GM12878 (cell line): ENCODE measurements around the gene DTD2.

Source experiments
- CHD2 ChIP-seq: IDR thresholded peaks from 2 replicates; pipeline ENCODE4 v1.6.1; 2011; ENCODE audit warnings: low read depth, low read length, improper control_type of control experiment, borderline replicate concordance
- CREB1 ChIP-seq: IDR thresholded peaks from 2 replicates; pipeline ENCODE4 v1.6.1; 2012; ENCODE audit warnings: low read depth, mild to moderate bottlenecking, inconsistent platforms
- CTCF ChIP-seq, 3 experiments: IDR thresholded peaks in 2 of 3; conservative IDR thresholded peaks in 1 of 3; 2 replicates each; pipeline ENCODE4 v1.5.1; 2011; ENCODE audit warnings: low read depth in 3 of 3, low read length in 3 of 3, mild to moderate bottlenecking in 3 of 3, control low read depth in 2 of 3, moderate library complexity in 2 of 3, inconsistent platforms in 1 of 3, mixed read lengths in 1 of 3; ENCODE audit not compliant: control insufficient read depth in 2 of 3, insufficient read depth in 1 of 3; ENCODE audit errors: extremely low read depth in 1 of 3
- ELK1 ChIP-seq: IDR thresholded peaks from 2 replicates; pipeline ENCODE4 v1.6.1; 2012; ENCODE audit warnings: low read depth, low read length, improper control_type of control experiment
- EP300 ChIP-seq, 2 experiments: fragments of 150-350 bp in 1 of 2; IDR thresholded peaks; 2 replicates each; pipeline ENCODE4 v1.6.1; 2011 to 2012; ENCODE audit warnings: low read depth in 2 of 2, low read length in 2 of 2, borderline replicate concordance in 1 of 2, improper control_type of control experiment in 1 of 2, inconsistent platforms in 1 of 2; ENCODE audit not compliant: control insufficient read depth in 1 of 2
- POLR2AphosphoS5 ChIP-seq: IDR thresholded peaks from 2 replicates; pipeline ENCODE4 v1.6.1; 2011; ENCODE audit warnings: mild to moderate bottlenecking, low read length, inconsistent platforms
- REST ChIP-seq: IDR thresholded peaks from 2 replicates; pipeline ENCODE4 v1.6.1; 2012; ENCODE audit warnings: mild to moderate bottlenecking, low read depth, low read length
- USF2 ChIP-seq: IDR thresholded peaks from 2 replicates; pipeline ENCODE4 v1.6.1; 2011; ENCODE audit warnings: low read depth, low read length, improper control_type of control experiment, borderline replicate concordance

GRCh38 chr14:31410048-31410650, 47.2 kb downstream of the DTD2 start:
- TF ChIP-seq EP300 (IDR thresholded peaks at IDR 0.05; ENCODE audit: borderline replicate concordance in 1 of 2, control insufficient read depth in 1 of 2, low read depth in 2 of 2, low read length in 2 of 2) = no peak
- no peak for TF ChIP-seq CTCF (IDR thresholded peaks at IDR 0.05 in 2 of 3, conservative IDR thresholded peaks at IDR 0.05 in 1 of 3; ENCODE audit: control insufficient read depth in 2 of 3, extremely low read depth in 1 of 3, insufficient read depth in 1 of 3, low read depth in 3 of 3, low read length in 3 of 3)
- no peak for TF ChIP-seq CHD2
- no peak for TF ChIP-seq REST
- no peak for TF ChIP-seq POLR2AphosphoS5
- TF ChIP-seq CREB1 = no peak
- no peak for TF ChIP-seq ELK1
- no peak for TF ChIP-seq USF2
